Skeletal muscle tissue (tissue), 4 donors: ENCODE data around the gene SPATA45. TPM values are rescaled to one million over a fixed set of nuclear protein-coding genes. Genes with fewer than 3 reads are reported as not detected.
"Not testable (repeated sequence)": the region's sequence is repeated elsewhere in the genome, so short reads cannot be mapped to it uniquely, and the experiment has no call there.

ENCODE experiments used
- H3K27ac ChIP-seq: one replicate; pipeline ENCODE4 v1.7.0; 2013; ENCODE audit warnings: mild to moderate bottlenecking, low read depth, low read length, inconsistent platforms
- H3K27me3 ChIP-seq, 3 donors: one replicate each; pipeline ENCODE4 v1.7.0; 2013; ENCODE audit warnings: low read length in 3 of 3; ENCODE audit not compliant: control insufficient read depth in 3 of 3, insufficient read depth in 3 of 3
- H3K36me3 ChIP-seq, 3 donors: one replicate each; pipeline ENCODE4 v1.7.0; 2013; ENCODE audit warnings: low read length in 3 of 3; ENCODE audit not compliant: control insufficient read depth in 3 of 3, insufficient read depth in 3 of 3
- H3K4me1 ChIP-seq, 3 donors: one replicate each; pipeline ENCODE4 v1.7.0; 2013; ENCODE audit warnings: low read length in 3 of 3, mild to moderate bottlenecking in 3 of 3; ENCODE audit not compliant: control insufficient read depth in 3 of 3, insufficient read depth in 3 of 3
- H3K4me3 ChIP-seq, 3 donors: one replicate each; pipeline ENCODE4 v1.7.0; 2013; ENCODE audit warnings: low read length in 3 of 3
- H3K9ac ChIP-seq, 3 donors: one replicate each; pipeline ENCODE4 v1.7.0; 2013; ENCODE audit warnings: low read length in 3 of 3, mild to moderate bottlenecking in 3 of 3, moderate library complexity in 2 of 3, low read depth in 1 of 3
- H3K9me3 ChIP-seq, 3 donors: one replicate each; pipeline ENCODE4 v1.7.0; 2013; ENCODE audit warnings: low read length in 3 of 3; ENCODE audit not compliant: control insufficient read depth in 3 of 3
- total RNA-seq: library from RNA; depleted of rRNA; stranded (reverse); fragments of >200 nt; gene quantifications from one replicate; pipeline ENCODE4 v1.2.3, GENCODE V29; 2014
- donor health status: Osteomylitis.

The SPATA45 gene
- total RNA-seq, 1 donor from 2014 or later, result 1.6 TPM

DNA sequence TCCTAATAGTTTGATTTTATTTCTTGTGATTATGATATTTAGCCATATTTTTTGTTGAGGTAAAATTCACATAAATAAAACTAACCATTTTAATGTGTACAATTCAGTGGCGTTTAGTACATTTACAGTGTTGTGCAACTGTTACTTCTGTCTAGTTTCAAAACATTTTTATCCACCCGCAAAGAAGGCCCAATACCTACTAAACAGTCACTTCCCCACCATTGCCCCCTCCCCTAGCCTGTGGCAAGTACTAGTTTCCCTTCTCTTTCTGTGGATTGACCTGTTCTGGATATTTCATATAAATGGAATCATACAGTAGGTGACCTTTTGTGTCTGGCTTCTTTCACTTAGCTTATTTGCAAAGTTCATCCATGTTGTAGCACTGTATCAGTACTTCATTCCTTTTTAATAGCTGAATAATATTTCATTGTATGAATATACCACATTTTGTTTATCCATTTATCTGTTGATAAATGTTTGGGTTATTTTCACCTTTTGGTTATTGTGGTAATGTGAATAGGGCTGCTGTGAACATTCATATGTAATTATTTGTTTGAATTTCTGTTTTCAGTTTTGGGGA, 14.8 kb upstream of the SPATA45 start:
- Histone ChIP-seq H3K9ac (no peak overlapping the region), H3K27ac (no peak overlapping the region), H3K4me1 (peaks cover 13 to 27% (median 18%) of the 10 kb centered on the region in 3 donors), H3K36me3 (peaks cover 0 to 3% (median 2%) of the 10 kb centered on the region in 3 donors), H3K27me3 (no peaks in the 10 kb centered on the region), H3K4me3 (no peak overlapping the region), H3K9me3 (no peaks in the 10 kb centered on the region)

DNA sequence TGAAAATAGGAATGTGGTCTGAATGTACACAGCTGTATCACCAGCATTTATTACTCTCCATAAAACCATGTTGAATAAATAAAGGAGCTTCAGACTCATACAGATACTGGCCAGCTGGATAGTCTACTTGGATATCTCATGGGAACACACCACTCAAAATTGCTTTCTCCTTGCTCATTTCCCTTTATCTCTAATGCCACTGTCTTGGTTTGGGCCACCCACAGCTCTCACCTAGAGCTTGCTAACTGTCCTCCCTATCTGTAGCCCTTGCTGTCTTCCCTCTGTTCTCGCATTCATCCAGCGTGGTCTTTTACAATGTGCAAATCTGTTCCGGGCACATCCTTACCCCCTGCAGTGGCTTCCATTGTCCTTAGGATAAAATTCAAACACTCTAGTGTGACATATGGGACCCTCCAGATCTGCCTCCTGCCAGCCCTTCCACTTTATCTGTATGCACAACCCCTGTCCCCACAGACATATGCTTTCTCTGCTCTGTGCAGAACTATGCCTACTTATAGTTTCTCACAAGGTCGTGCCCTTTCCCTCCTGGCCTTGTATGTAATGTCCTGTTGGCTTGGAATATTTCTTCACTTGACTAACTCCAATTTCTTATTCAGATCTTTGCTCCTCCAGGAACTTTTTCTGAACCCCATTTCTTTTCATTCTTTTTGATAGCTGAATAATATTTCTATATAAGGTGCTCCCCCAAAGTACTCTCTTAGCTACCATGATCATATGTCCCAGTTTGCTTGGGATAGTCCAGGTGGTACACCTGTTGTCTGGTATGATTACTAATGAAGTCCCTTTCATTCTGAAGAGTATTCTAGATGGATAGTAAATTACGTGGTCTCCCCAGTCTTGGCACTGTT, 13.5 kb upstream of the SPATA45 start:
- H3K27ac ChIP-seq, result no peak overlapping the region
- H3K4me3 ChIP-seq, result no peak overlapping the region
- peaks cover 0 to 3% (median 0%) of the 10 kb centered on the region in 3 donors for H3K36me3 ChIP-seq
- H3K4me1 ChIP-seq, result peaks cover 18 to 33% (median 21%) of the 10 kb centered on the region in 3 donors
- no peak overlapping the region for H3K9ac ChIP-seq
- no peaks in the 10 kb centered on the region for H3K27me3 ChIP-seq
- H3K9me3 ChIP-seq, result no peaks in the 10 kb centered on the region

DNA sequence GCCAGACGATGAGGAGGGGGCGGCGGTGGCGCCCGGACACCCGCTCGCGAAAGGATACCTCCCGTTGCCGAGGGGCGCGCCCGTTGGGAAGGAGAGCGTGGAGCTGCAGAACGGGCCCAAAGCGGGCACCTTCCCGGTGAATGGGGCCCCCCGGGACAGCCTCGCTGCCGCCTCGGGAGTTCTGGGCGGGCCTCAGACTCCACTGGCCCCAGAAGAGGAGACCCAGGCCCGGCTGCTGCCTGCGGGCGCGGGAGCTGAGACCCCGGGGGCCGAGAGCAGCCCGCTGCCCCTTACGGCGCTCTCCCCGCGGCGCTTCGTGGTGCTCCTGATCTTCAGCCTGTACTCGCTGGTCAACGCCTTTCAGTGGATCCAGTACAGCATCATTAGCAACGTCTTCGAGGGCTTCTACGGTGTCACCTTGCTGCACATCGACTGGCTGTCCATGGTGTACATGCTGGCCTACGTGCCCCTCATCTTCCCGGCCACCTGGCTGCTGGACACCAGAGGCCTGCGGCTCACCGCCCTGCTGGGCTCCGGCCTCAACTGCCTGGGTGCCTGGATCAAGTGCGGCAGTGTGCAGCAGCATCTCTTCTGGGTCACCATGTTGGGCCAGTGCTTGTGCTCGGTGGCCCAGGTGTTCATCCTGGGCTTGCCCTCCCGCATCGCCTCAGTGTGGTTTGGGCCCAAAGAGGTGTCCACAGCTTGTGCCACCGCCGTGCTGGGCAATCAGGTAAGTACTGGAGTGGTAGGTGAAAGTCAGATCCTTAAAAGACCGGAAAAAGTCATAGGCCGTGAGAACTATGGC, 11.2 kb upstream of the SPATA45 start:
- Histone ChIP-seq H3K4me1 (peaks cover 18 to 33% (median 21%) of the 10 kb centered on the region in 3 donors), H3K4me3 (peak overlapping the region; percentile 74 to 96 (median 91))

DNA sequence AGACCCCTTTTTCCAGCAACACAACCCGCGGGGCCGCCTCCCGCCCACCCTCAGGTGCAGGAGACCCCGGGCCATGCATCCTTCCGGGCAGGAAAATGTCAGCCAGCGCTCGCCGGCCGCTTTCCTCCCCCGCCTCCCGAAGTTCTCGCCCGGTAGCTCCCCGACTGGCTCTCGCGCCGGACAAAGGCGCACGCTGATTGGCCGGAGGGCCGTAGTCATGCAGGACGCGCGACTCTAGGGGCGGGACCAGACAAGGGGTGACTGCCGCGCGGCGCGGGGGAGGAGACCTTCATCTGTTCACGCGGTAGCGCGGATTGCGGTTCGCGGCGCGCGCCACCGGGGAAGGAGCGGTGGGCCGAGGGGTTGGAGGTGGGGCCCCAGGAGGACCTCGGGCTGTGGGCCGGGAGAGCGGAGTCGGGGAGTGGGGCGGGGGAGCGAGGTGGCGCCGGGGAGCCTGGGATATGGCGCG, 10.6 kb upstream of the SPATA45 start, which contains the start of gene FLVCR1:
FLVCR1 (plus strand) TSS at position 284 of the 469 bp plus-strand sequence; CDS start at position 462, 178 bp downstream.
- H3K36me3 ChIP-seq, result no peaks in the 10 kb centered on the region
- H3K27ac ChIP-seq, result peak within 1 kb of the TSS; percentile 66
- H3K27me3 ChIP-seq, result no peaks in the 10 kb centered on the region
- H3K9me3 ChIP-seq, result no peaks in the 10 kb centered on the region
- peak within 1 kb of the TSS; percentile 74 to 96 (median 91) for H3K4me3 ChIP-seq
- peaks cover 18 to 33% (median 21%) of the 10 kb centered on the region in 3 donors for H3K4me1 ChIP-seq
- peak within 1 kb of the TSS; percentile 82 to 87 (median 84) for H3K9ac ChIP-seq

More for the DNA sequence above, 11.2 kb upstream of the SPATA45 start:
- Histone ChIP-seq H3K36me3 (no peaks in the 10 kb centered on the region), H3K27ac (peak overlapping the region; percentile 66), H3K27me3 (no peaks in the 10 kb centered on the region), H3K9ac (peak overlapping the region; percentile 82 to 87 (median 82)), H3K9me3 (no peaks in the 10 kb centered on the region)

DNA sequence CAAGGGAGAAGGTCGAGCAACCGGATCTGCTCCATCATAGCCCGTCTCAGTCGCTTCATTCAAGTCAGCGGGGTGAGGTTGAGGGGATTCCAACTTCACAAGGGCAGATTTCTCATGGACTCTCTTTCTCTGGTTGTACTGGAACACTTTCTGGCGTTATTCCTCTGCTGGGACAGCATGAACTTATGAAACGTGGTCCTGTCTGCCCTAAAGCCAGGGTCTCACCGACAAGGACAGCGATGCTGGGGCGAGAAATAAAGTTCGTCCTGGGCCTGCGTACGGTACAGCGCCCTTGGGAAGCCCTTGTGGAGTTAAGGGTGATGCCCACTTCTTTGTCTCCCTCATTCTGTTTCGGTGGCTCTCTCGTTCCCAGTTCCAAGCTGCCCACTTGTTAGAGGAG, 9.3 kb upstream of the SPATA45 start:
- Histone ChIP-seq H3K4me1 (peaks cover 18 to 33% (median 21%) of the 10 kb centered on the region in 3 donors), H3K9ac (peak overlapping the region in 1 of 3 donors; percentile 82)

DNA sequence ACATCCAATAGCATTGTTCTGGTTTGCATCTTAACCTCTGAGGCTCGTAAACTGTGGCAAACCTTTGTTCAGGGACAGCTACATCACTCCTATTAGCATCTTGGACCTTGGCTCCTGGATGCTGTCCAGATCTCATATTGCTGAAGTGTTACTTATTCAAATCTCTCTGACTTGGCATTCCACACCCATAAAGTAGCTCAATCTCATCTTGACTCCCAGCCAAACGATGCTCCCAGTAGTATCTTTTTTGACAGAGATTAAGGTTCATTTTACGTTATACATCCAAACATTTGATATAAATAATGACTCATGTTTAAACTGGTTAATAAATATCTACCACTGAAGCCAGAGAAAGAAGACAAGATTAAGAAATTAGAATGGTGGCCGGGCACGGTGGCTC, 6.2 kb upstream of the SPATA45 start:
- Histone ChIP-seq H3K9me3 (no peaks in the 10 kb centered on the region), H3K27me3 (no peaks in the 10 kb centered on the region), H3K4me3 (no peak overlapping the region), H3K36me3 (no peaks in the 10 kb centered on the region), H3K27ac (no peak overlapping the region), H3K4me1 (peaks cover 9 to 15% (median 10%) of the 10 kb centered on the region in 3 donors), H3K9ac (no peak overlapping the region)

More for the DNA sequence above, 9.3 kb upstream of the SPATA45 start:
- no peak overlapping the region for H3K27ac ChIP-seq
- no peaks in the 10 kb centered on the region for H3K27me3 ChIP-seq
- peak overlapping the region in 1 of 3 donors; percentile 91 for H3K4me3 ChIP-seq
- H3K9me3 ChIP-seq, result no peaks in the 10 kb centered on the region
- H3K36me3 ChIP-seq, result no peaks in the 10 kb centered on the region

DNA sequence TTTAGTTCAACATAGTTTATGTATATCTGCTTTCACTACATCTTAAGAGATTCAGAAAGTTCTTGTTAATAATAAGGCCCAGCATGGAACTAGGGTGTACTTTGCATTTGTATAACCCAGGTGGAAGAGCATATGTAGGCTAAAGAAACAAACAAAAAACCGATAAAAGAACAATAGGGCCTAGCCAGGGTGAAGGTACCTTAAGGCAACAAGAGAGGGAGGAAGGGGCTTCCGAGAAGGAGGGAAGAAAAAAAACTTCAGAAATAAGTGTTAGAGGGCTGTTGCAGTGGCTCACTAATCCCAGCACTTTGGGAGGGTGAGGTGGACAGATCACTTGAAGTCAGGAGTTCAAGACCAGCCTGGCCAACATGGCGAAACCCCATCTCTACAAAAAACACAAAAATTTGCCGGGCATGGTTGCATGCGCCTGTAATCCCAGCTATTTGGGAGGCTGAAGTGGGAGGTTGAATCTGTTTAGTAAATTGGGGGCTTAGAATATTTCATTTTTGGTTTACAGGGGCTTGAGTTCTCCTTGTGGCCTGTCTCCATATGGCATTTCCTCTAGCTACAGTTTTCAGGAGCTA, 4.7 kb upstream of the SPATA45 start:
- Histone ChIP-seq H3K9me3 (no peaks in the 10 kb centered on the region), H3K27me3 (no peaks in the 10 kb centered on the region), H3K4me3 (no peak overlapping the region), H3K27ac (no peak overlapping the region), H3K36me3 (no peaks in the 10 kb centered on the region), H3K9ac (no peak overlapping the region), H3K4me1 (peaks cover 3 to 6% (median 4%) of the 10 kb centered on the region in 3 donors)

DNA sequence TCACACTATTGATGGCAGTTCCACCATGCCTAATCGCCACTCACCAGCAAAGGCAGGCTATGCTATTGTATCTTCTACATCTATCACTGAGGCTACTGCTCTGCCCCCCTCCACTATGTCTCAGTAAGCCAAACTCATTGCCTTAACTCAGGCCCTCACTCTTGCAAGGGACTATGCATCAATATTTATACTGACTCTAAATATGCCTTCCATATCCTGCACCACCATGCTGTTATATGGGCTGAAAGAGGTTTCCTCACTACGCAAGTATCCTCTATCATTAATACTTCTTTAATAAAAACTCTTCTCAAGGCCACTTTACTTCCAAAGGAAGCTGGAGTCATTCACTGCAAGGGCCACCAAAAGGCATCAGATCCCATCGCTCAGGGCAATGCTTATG, 2.9 kb downstream of the SPATA45 start:
- H3K36me3 ChIP-seq, H3K27me3 ChIP-seq, H3K9me3 ChIP-seq, H3K9ac ChIP-seq, H3K4me1 ChIP-seq, H3K4me3 ChIP-seq, H3K27ac ChIP-seq: not testable (repeated sequence)

DNA sequence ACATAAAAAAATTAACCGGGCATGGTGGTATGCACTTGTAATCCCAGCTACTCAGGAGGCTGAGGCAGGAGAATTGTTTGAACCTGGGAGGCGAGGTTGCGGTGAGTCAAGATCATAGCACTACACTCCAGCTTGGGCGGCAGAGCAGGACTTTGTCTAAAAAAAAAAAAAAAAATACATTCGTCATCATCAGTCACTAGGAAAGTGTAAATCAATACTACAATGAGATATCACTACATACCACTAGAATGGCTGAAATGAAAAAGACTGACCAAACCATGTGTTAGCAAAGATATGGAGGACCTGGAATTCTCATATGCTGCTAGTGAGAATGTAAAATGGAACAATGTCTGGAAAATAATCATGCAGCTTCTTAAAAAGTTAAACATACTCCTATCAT, 9.3 kb downstream of the SPATA45 start:
- Histone ChIP-seq H3K36me3 (no peaks in the 10 kb centered on the region), H3K27ac (no peak overlapping the region), H3K4me1 (no peaks in the 10 kb centered on the region), H3K4me3 (no peak overlapping the region), H3K9ac (no peak overlapping the region), H3K27me3 (no peaks in the 10 kb centered on the region), H3K9me3 (no peaks in the 10 kb centered on the region)
